KMS-11 (cell line): ENCODE results near the gene TMEM37.

Source experiments
- H2AFZ ChIP-seq: fragments of 200-600 bp; sonication (generic); 2 replicates; pipeline ENCODE4 v1.6.1; 2016; ENCODE audit warnings: antibody characterized with exemption, mixed run types, low read depth
- H3K27ac ChIP-seq: fragments of 200-600 bp; sonication (generic); 2 replicates; pipeline ENCODE4 v1.6.1; 2016; ENCODE audit warnings: mild to moderate bottlenecking, mixed run types
- H3K27me3 ChIP-seq: fragments of 200-600 bp; sonication (generic); 2 replicates; pipeline ENCODE4 v1.6.1; 2017; ENCODE audit warnings: mild to moderate bottlenecking, low read depth, mixed run types, moderate library complexity; ENCODE audit not compliant: insufficient read depth
- H3K36me3 ChIP-seq: fragments of 200-600 bp; sonication (generic); 2 replicates; pipeline ENCODE4 v1.6.1; 2017; ENCODE audit warnings: mild to moderate bottlenecking, mixed run types; ENCODE audit not compliant: insufficient read depth
- H3K4me1 ChIP-seq: fragments of 200-600 bp; sonication (generic); 2 replicates; pipeline ENCODE4 v1.6.1; 2016; ENCODE audit warnings: mild to moderate bottlenecking, low read depth, mixed run types; ENCODE audit not compliant: poor library complexity, severe bottlenecking
- H3K4me2 ChIP-seq: fragments of 200-600 bp; sonication (generic); 2 replicates; pipeline ENCODE4 v1.7.0; 2016; ENCODE audit warnings: mild to moderate bottlenecking, mixed run types
- H3K4me3 ChIP-seq: fragments of 200-600 bp; sonication (generic); IDR thresholded peaks from 2 replicates; pipeline ENCODE4 v1.6.1; 2017; ENCODE audit warnings: low read depth, low read length, mixed read lengths; ENCODE audit not compliant: insufficient read depth
- H3K79me2 ChIP-seq: fragments of 200-600 bp; sonication (generic); 2 replicates; pipeline ENCODE4 v1.6.1; 2016; ENCODE audit warnings: low read depth, mixed run types; ENCODE audit not compliant: insufficient read depth
- H3K9ac ChIP-seq: fragments of 200-600 bp; sonication (generic); 2 replicates; pipeline ENCODE4 v1.6.1; 2016; ENCODE audit warnings: mild to moderate bottlenecking, mixed run types
- H4K20me1 ChIP-seq: fragments of 200-600 bp; sonication (generic); 2 replicates; pipeline ENCODE4 v1.6.1; 2016; ENCODE audit warnings: mild to moderate bottlenecking, mixed run types; ENCODE audit not compliant: insufficient read depth
- TF ChIP-seq, protein P1 (sequence below): fragments of 200-600 bp; sonication (generic); conservative IDR thresholded peaks from 2 replicates; pipeline ENCODE4 v1.6.1; 2017; ENCODE audit warnings: low read depth, mild to moderate bottlenecking, antibody characterized with exemption, low read length, moderate library complexity, mixed read lengths

The TMEM37 gene

DNA sequence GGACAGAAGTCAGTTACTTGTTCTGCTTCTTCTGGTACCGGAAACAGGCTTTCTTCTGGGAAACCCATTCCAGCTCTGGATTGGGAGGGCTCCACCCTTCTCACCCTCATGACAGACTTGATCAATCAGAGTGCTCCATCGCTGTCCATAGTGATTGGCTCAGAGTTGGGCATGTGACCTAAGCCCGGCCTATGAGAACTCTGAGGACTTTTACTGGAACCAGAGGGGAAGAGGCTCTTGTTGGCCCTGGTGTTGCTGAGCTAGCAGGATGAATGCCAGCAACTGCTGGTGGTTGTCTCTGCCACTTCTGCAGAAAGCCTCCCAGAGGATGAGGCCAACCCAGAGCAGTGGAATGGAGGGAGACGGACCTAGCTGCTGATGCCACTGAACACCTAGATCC, 33.3 kb downstream of the TMEM37 start:
- TF ChIP-seq, protein P1, sequence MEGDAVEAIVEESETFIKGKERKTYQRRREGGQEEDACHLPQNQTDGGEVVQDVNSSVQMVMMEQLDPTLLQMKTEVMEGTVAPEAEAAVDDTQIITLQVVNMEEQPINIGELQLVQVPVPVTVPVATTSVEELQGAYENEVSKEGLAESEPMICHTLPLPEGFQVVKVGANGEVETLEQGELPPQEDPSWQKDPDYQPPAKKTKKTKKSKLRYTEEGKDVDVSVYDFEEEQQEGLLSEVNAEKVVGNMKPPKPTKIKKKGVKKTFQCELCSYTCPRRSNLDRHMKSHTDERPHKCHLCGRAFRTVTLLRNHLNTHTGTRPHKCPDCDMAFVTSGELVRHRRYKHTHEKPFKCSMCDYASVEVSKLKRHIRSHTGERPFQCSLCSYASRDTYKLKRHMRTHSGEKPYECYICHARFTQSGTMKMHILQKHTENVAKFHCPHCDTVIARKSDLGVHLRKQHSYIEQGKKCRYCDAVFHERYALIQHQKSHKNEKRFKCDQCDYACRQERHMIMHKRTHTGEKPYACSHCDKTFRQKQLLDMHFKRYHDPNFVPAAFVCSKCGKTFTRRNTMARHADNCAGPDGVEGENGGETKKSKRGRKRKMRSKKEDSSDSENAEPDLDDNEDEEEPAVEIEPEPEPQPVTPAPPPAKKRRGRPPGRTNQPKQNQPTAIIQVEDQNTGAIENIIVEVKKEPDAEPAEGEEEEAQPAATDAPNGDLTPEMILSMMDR = no peak
- Histone ChIP-seq H3K4me3 (no peak overlapping the region), H3K79me2 (no peaks in the 10 kb centered on the region), H4K20me1 (no peaks in the 10 kb centered on the region), H3K27me3 (no peaks in the 10 kb centered on the region), H2AFZ (no peak overlapping the region), H3K9ac (no peak overlapping the region), H3K4me1 (no peaks in the 10 kb centered on the region), H3K36me3 (no peaks in the 10 kb centered on the region), H3K27ac (no peak overlapping the region), H3K4me2 (no peak overlapping the region)

DNA sequence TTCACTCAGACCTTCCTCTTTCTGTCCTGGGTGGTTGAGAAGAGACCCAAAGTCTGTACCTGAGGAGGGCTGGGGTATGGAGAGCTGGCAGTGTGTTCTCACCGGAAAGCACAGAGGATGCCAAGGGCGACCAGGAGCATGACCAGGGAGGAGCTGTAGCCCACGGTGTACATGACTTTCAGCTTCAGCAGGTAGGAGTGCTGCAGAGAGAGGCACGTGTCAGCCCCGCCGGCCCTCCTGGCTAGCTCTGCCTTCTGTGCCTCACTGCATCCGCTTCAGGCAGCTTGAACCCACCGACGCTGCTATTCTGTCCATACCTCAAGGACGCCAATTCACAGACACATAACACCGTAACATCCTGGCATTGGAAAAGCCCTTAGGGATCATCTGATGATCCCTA, 34.0 kb downstream of the TMEM37 start:
- H3K9ac ChIP-seq = no peak overlapping the region
- H3K4me2 ChIP-seq = no peak overlapping the region

DNA sequence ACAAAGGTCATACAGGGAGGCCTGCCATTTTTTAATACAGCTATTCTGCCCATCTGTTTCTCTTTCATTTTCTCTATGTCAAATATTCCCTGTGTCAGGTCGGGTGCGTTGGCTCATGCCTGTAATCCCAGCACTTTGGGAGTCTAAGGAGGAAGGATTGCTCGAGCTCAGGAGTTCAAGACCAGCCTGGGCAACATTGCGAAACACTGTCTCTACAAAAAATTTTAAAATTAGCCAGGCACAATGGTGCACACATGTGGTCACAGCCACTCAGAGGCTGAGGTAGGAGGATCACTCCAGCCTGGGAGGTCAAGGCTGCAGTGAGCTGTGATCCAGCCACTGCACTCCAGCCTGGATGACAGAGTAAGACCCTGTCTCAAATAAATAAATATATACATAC, 34.7 kb downstream of the TMEM37 start:
- no peak overlapping the region for H3K4me3 ChIP-seq
- H3K36me3 ChIP-seq = no peaks in the 10 kb centered on the region
- no peaks in the 10 kb centered on the region for H3K79me2 ChIP-seq
- H3K4me1 ChIP-seq = no peaks in the 10 kb centered on the region
- no peak overlapping the region for H3K4me2 ChIP-seq
- no peak overlapping the region for H3K9ac ChIP-seq
- TF ChIP-seq, protein P1 = no peak
- no peak overlapping the region for H3K27ac ChIP-seq
- no peak overlapping the region for H2AFZ ChIP-seq
- no peaks in the 10 kb centered on the region for H4K20me1 ChIP-seq
- no peaks in the 10 kb centered on the region for H3K27me3 ChIP-seq

More for the DNA sequence above, 34.0 kb downstream of the TMEM37 start:
- no peaks in the 10 kb centered on the region for H4K20me1 ChIP-seq
- H2AFZ ChIP-seq = no peak overlapping the region
- H3K4me3 ChIP-seq = no peak overlapping the region
- no peaks in the 10 kb centered on the region for H3K36me3 ChIP-seq
- no peaks in the 10 kb centered on the region for H3K4me1 ChIP-seq
- no peaks in the 10 kb centered on the region for H3K27me3 ChIP-seq
- TF ChIP-seq, protein P1 = no peak
- no peaks in the 10 kb centered on the region for H3K79me2 ChIP-seq
- no peak overlapping the region for H3K27ac ChIP-seq

DNA sequence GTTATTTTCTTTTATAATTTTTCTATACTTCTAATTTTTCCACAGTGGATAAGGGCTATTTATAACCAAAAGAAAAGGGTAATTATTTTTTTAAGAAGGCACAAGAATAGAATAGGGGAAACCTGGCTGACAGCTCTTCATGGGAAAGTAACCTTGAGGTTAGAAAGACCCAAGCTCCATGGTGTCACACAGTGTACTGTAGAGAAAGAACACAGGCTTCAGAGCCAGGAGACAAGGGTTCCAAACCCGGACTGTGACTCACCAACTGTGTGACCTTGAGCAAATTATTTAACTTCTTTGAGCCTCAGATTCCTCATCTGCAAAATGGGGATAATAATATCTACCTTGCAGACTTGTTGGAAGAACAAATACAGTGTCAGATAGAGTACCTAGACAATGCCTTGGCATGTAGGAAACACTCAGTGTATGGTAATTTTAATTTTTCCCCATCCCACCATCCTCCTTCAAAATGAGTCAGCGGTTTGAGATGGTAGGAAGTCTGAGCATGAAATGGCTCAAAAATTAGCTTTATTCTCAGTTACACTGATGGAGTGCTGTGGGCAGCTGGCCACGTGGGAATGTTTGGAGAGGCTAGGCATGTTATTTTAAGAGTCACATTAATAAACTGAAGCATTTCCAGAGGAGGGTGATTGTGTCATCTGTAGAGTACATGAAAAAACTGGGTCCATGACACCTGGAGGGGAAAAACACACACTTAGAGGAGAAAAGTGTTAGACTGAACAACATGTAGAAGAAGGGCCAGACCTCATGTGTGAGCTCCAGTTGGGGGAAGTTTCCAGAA, 36.7 kb downstream of the TMEM37 start:
- Histone ChIP-seq H3K27ac (no peak overlapping the region), H3K4me1 (no peaks in the 10 kb centered on the region), H3K4me2 (no peak overlapping the region), H3K9ac (no peak overlapping the region), H3K79me2 (no peaks in the 10 kb centered on the region), H4K20me1 (no peaks in the 10 kb centered on the region), H3K27me3 (no peaks in the 10 kb centered on the region), H3K36me3 (no peaks in the 10 kb centered on the region), H3K4me3 (no peak overlapping the region), H2AFZ (no peak overlapping the region)
- TF ChIP-seq, protein P1 = no peak
